Measurements from ENCODE around the gene KRTAP10-4.

GRCh38 chr21:44603911-44604310 lies 30.4 kb downstream of the KRTAP10-4 start:
- no peak for TF ChIP-seq POLR2AphosphoS5 (IDR thresholded peaks at IDR 0.05)
- no peak for TF ChIP-seq POLR2A (IDR thresholded peaks at IDR 0.05)
